Measurements from ENCODE around the gene ZMIZ1. TPM values are rescaled to one million over a fixed set of nuclear protein-coding genes. Genes with fewer than 3 reads are reported as not detected.
A peak's percentile ranks its signal among the peaks of the same experiment; 100 is the strongest.

The ZMIZ1 gene
- total and polyA plus RNA-seq, 4 donors: 18.3 to 80.2 (median 42.6) TPM

DNA sequence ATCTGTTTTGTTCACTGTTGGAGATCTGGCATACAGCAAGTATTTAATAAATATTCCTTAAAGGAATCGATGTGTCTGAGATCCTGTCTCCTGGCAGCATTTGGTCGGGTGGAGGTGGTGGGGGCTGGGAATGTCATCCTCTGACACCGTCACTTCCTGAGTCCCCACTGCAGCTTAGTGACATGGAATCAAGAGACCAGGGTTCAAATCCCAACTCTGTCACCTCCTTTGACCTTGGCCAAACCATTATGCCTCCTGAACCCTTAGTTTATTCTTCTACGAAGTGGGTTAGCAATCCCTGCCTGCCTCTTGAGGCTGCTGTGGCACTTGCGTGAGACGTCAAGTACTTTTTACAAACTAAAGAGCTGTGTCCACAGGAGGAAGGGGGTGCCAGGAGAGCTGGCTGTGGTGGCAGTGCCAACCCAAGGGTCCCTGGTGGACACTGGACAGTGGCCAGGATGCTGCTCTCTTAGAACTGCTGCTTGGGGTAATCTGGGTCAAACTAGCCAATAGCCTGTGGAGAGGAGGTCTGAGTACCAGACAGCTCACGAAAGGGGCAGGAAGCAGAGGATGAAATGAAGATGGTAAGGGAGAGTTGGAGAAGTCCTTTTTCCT, 8.0 kb upstream of the ZMIZ1 start:
- 60 to 79% methylated on average over 7 of the region's 7 CpGs for WGBS, 2 donors
- Histone ChIP-seq H3K36me3 (ENCODE audit: control insufficient read depth in 4 of 4, insufficient read depth in 4 of 4, low read length in 4 of 4) (no peaks in the 10 kb centered on the region), H3K27me3 (ENCODE audit: control insufficient read depth in 3 of 3, insufficient read depth in 3 of 3, low read length in 2 of 3) (no peaks in the 10 kb centered on the region), H3K9ac (ENCODE audit: insufficient read depth in 1 of 2, low read length in 2 of 2) (no peak overlapping the region), H3K27ac (ENCODE audit: low read depth in 1 of 2, low read length in 1 of 2) (no peak overlapping the region), H3K4me3 (no peak overlapping the region), H3K9me3 (ENCODE audit: control insufficient read depth in 4 of 4, insufficient read depth in 3 of 4, low read length in 3 of 4) (no peaks in the 10 kb centered on the region), H3K4me1 (ENCODE audit: control insufficient read depth in 5 of 5, insufficient read depth in 5 of 5, low read length in 5 of 5) (peaks cover 0 to 18% (median 7%) of the 10 kb centered on the region in 5 donors)
- ATAC-seq (ENCODE audit: insufficient read depth, low FRiP score) (no peak), DNase-seq (peak in 1 of 3 donors; percentile 12)
- TF ChIP-seq, protein P1, sequence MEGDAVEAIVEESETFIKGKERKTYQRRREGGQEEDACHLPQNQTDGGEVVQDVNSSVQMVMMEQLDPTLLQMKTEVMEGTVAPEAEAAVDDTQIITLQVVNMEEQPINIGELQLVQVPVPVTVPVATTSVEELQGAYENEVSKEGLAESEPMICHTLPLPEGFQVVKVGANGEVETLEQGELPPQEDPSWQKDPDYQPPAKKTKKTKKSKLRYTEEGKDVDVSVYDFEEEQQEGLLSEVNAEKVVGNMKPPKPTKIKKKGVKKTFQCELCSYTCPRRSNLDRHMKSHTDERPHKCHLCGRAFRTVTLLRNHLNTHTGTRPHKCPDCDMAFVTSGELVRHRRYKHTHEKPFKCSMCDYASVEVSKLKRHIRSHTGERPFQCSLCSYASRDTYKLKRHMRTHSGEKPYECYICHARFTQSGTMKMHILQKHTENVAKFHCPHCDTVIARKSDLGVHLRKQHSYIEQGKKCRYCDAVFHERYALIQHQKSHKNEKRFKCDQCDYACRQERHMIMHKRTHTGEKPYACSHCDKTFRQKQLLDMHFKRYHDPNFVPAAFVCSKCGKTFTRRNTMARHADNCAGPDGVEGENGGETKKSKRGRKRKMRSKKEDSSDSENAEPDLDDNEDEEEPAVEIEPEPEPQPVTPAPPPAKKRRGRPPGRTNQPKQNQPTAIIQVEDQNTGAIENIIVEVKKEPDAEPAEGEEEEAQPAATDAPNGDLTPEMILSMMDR (IDR thresholded peaks at IDR 0.05; ENCODE audit: control extremely low read depth, extremely low read depth): no peak

DNA sequence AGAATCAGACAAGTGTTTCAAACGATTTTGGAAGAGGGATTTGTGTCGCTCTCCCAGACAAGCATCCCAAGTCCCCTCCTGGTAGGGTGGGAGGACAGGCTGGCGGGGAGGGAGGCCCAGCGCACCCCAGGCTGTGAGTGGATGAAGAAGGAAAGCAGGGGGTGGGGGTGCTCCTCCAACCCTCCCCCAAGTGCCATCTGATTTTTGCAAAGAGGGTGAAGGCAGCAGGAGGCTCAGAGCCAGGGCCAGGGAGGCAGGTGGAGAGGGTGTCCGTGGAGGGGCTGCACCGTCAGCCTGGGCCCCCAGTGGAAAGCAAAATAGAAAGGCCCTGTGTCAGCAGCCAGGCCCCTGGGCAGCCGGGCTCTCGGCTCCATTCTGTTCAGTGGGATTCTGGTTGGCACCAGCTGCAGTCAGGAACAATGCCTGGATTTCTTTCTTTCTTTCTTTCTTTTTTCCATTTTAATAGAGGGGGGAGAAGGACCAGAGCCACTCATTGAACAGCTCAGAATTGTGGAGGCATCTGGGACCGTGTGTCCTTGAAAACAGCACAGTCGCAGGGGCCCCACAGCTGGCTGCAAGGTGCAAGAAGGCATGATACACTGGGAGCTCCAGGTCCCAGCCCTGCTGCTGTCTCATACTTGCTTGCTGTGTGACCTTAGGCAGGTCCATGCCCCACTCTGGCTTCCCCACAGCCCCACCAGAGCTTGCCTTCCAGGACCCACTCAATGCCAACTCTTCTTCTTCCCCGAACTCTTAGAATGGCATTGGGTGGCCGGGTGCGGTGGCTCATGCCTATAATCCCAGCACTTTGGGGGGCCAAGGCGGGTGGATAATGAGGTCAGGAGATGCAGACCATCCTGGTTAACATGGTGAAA, 7.1 kb upstream of the ZMIZ1 start:
- Histone ChIP-seq H3K4me1 (ENCODE audit: control insufficient read depth in 5 of 5, insufficient read depth in 5 of 5, low read length in 5 of 5) (peaks cover 0 to 18% (median 12%) of the 10 kb centered on the region in 5 donors), H3K9me3 (ENCODE audit: control insufficient read depth in 4 of 4, insufficient read depth in 3 of 4, low read length in 3 of 4) (no peaks in the 10 kb centered on the region), H3K9ac (ENCODE audit: insufficient read depth in 1 of 2, low read length in 2 of 2) (no peak overlapping the region), H3K27me3 (ENCODE audit: control insufficient read depth in 3 of 3, insufficient read depth in 3 of 3, low read length in 2 of 3) (no peaks in the 10 kb centered on the region), H3K27ac (ENCODE audit: low read depth in 1 of 2, low read length in 1 of 2) (no peak overlapping the region), H3K36me3 (ENCODE audit: control insufficient read depth in 4 of 4, insufficient read depth in 4 of 4, low read length in 4 of 4) (no peaks in the 10 kb centered on the region), H3K4me3 (no peak overlapping the region)
- ATAC-seq (ENCODE audit: insufficient read depth, low FRiP score) (no peak), DNase-seq (peak in 1 of 3 donors; percentile 10)
- TF ChIP-seq, protein P1 (IDR thresholded peaks at IDR 0.05; ENCODE audit: control extremely low read depth, extremely low read depth): no peak
- 87 to 93% methylated on average over 14 of the region's 14 CpGs for WGBS, 2 donors

DNA sequence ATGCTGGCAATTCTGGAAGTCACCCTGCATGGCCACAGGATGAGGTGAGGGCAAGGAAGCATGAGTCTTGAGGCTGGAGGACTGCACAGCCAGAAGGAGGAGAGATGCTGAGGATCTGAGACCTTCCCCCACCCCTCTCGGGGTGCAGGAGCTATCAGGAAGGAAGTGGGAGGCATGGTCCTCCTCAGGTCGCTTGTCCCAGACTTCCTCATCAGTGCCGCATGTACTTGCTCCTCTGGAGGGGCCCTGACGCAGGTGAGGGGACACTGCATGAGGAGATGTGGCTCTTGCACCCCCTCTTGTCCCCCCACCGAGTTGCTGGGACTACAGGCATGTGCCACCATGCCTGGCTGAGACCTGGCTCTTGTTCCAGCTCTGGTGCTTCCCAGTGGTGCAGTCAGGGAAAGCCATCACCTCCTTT, 5.7 kb upstream of the ZMIZ1 start:
- Histone ChIP-seq H3K9me3 (ENCODE audit: control insufficient read depth in 4 of 4, insufficient read depth in 3 of 4, low read length in 3 of 4) (no peaks in the 10 kb centered on the region), H3K27me3 (ENCODE audit: control insufficient read depth in 3 of 3, insufficient read depth in 3 of 3, low read length in 2 of 3) (no peaks in the 10 kb centered on the region), H3K27ac (ENCODE audit: low read depth in 1 of 2, low read length in 1 of 2) (no peak overlapping the region), H3K4me3 (no peak overlapping the region), H3K9ac (ENCODE audit: insufficient read depth in 1 of 2, low read length in 2 of 2) (no peak overlapping the region), H3K4me1 (ENCODE audit: control insufficient read depth in 5 of 5, insufficient read depth in 5 of 5, low read length in 5 of 5) (peaks cover 0 to 18% (median 12%) of the 10 kb centered on the region in 5 donors), H3K36me3 (ENCODE audit: control insufficient read depth in 4 of 4, insufficient read depth in 4 of 4, low read length in 4 of 4) (no peaks in the 10 kb centered on the region)
- 19 to 55% methylated on average over 5 of the region's 5 CpGs for WGBS, 2 donors
- DNase-seq: no peak
- no peak for ATAC-seq (ENCODE audit: insufficient read depth, low FRiP score)
- TF ChIP-seq, protein P1 (IDR thresholded peaks at IDR 0.05; ENCODE audit: control extremely low read depth, extremely low read depth): no peak

All from lung (tissue), 12 donors.